AG09319 (cell line): ENCODE measurements around the gene ADAMTS1.

Experiments
- DNase-seq: peaks from one replicate; pipeline ENCODE4 v3.0.0-alpha.2; 2010; ENCODE audit warnings: low read depth; ENCODE audit errors: extremely low read depth
- TF ChIP-seq, protein P1 (sequence below): IDR thresholded peaks from 2 replicates; pipeline ENCODE4 v1.5.1; 2011; ENCODE audit warnings: low read depth, mild to moderate bottlenecking, inconsistent platforms, low read length, moderate library complexity

The ADAMTS1 gene

DNA sequence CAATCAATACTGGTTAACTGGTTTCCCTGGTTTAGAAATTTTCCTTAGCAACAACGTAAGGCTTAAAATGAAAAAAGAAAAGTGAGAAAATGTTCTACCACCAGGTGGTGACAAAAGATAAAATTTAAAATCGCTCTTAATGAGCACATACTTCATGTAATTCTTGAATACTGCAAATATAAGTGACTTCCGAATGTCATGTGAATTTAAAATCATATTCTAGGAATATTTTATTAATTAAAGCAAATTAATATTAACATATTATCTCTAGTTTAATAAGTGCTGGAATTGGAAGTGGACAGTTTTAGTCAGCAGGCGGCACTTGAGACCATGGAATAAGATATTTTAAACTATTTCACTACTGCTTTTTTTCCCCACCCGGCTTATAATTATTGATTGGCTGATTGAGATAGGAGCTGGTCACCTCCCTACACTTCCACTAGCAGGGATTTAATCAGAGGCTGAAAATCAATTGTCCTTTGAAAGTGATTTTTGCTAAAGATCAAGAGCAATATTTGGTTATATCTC is 5.0 kb upstream of the ADAMTS1 start:
- no peak for DNase-seq
- TF ChIP-seq, protein P1, sequence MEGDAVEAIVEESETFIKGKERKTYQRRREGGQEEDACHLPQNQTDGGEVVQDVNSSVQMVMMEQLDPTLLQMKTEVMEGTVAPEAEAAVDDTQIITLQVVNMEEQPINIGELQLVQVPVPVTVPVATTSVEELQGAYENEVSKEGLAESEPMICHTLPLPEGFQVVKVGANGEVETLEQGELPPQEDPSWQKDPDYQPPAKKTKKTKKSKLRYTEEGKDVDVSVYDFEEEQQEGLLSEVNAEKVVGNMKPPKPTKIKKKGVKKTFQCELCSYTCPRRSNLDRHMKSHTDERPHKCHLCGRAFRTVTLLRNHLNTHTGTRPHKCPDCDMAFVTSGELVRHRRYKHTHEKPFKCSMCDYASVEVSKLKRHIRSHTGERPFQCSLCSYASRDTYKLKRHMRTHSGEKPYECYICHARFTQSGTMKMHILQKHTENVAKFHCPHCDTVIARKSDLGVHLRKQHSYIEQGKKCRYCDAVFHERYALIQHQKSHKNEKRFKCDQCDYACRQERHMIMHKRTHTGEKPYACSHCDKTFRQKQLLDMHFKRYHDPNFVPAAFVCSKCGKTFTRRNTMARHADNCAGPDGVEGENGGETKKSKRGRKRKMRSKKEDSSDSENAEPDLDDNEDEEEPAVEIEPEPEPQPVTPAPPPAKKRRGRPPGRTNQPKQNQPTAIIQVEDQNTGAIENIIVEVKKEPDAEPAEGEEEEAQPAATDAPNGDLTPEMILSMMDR, result peak; percentile 51

DNA sequence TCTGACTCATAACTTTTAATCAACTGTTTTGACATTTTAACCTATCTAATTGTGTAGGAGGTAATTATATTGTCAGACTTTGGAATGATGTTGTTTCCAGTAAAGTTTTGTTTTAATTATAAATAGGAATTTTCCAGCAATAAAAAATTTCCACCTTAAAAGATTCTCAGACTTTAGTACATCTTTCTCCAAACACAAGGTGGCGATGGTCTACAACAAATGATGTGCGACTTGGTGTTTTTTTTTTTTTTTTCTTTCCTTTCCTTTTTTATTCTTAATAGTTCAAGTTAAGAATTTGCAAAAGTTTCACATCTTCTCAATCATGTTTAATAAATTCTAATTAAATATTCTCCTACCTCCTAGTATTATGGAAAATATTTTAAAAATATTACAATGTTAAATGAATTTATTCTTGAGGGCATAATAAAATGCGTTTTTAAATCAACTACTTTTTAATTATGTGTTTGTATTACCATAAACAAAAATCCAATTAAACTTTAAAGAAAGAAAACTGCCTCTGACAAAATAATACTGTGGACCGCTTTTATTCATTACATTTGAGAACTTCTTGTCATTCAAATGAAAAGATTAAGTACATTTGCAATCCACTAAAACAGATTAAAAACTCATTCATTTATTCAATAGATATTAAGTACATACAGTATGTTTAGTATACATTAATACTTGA is 4.4 kb upstream of the ADAMTS1 start:
- DNase-seq, result no peak
- TF ChIP-seq, protein P1, result peak; percentile 51

DNA sequence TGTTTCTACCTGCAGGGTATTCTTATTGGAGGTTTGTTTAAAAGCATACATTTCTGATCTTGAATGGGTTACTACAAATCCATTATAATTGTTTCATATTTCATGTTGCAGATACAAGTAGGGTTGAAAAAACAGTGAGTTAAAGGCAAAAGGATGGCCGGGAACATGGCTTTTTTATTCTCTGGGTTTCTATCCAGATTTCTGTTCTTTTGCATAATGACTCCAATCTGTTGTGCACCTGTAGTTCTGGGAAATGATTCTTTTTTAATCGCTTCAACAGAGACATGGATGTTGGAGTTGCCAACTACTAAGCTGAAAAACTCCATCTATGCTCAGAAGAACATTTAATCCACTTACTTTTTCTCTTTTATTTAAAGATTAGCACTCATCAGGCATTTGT is 2.7 kb upstream of the ADAMTS1 start:
- TF ChIP-seq, protein P1, result no peak
- no peak for DNase-seq

DNA sequence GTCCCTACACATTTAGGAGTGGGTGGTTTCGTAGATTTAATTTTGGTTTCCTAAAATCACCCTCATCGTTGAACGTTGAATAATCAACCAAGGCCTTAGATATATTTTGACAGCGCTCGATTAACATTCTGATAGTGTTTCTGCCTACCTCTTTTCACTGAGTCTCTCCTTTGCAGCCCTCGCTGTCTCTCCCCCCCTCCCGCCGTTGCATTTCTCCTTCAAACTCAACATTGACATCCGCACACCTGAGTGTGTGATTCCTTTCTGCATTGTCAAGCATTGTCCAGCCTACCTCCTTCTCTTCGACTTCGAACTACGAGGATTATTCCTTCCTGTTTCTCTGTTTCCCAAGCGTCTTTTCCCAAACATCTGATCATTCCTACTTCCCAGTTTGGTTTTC is 1.8 kb upstream of the ADAMTS1 start:
- no peak for DNase-seq
- TF ChIP-seq, protein P1, result no peak

DNA sequence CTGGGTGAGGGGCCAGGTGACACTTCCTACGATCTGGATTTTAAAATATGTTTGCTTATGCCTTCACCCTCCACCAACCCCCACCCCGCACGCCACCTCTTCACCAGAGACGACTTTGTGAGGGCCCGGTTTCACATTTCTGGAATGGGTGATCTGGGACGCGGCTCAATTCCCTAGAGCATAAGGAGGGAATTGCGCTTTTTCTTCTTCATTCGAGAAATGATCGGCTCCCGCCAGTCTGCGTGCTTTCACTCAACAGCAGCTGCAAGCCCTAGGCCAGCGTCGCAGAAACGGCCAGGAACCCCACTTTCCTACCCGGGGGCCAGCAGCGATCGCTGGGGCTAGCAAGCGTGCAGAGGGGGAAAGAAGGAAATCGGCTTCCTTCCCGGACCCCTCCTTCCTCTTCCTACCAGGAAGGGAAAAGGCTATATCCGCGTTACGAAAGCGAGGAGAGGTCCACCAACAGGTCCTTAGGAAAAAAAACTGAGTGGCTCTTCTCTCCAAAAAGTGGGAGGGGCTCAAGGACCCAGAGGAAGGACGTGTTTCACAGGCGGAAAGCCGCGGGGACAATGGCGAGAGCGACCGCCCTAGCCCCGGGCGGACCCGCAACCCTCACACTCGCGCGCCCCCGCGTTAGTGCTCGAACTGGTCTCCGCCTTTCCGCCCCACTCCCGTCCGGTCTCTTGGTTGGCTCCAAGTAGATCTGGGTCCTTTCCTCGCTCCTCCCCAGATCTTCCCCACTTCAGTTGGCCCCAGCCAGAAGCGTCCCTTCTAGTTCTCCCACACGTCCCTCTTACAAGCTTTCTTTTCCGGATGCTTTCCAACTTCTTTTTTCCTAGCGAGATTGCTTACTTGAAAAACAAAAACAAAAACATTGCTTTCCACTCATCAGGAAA is 1.1 kb upstream of the ADAMTS1 start:
- TF ChIP-seq, protein P1, result peak; percentile 6; the same call in 1 of the 2 replicates
- no peak for DNase-seq

DNA sequence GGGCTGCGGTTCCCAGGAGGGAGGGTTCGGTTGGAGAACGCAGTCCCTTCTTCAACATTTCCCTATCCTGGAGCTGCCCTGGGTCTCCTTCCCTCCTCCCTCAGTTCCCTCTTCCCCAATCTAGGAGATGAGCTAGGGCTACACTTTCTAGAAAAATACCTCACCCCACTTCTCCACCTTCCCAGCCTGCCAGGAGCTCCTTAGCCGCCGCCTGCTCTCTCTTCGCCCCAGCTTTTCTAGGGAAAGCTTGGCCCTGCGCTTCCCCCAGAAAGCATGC is 488 bp upstream of the ADAMTS1 start:
- TF ChIP-seq, protein P1, result no peak
- DNase-seq, result no peak
